ENCODE measurements around the gene CATSPER1. TPM values are rescaled to one million over a fixed set of nuclear protein-coding genes. Genes with fewer than 3 reads are reported as not detected.

Gene CATSPER1
- total RNA-seq, 1 donor from 2014 or later: 0.45 TPM

- no peaks in the 10 kb centered on the region for H3K9me3 ChIP-seq (ENCODE audit: insufficient read depth, low read depth, low read length)
- Mint-ChIP-seq H3K27me3 (ENCODE audit: low read depth, unreplicated experiment) (no peaks in the 10 kb centered on the region), H3K27ac (ENCODE audit: unreplicated experiment) (no peak overlapping the region), H3K9me3 (ENCODE audit: unreplicated experiment) (no peaks in the 10 kb centered on the region), H3K36me3 (ENCODE audit: low read depth, unreplicated experiment) (peaks cover 24% of the 10 kb centered on the region), H3K4me1 (ENCODE audit: low read depth, unreplicated experiment) (peaks cover 28% of the 10 kb centered on the region), H3K4me3 (ENCODE audit: unreplicated experiment) (no peak overlapping the region)
- peaks cover 25% of the 10 kb centered on the region for H3K4me1 ChIP-seq (ENCODE audit: insufficient read depth, low read length)
- no peak overlapping the region for H3K4me2 ChIP-seq (ENCODE audit: low read length)
- H3K27ac ChIP-seq (ENCODE audit: low read depth, low read length): no peak overlapping the region
- peaks cover 57% of the 10 kb centered on the region for H3K36me3 ChIP-seq (ENCODE audit: insufficient read depth, low read length)
- no peak overlapping the region for H2AFZ ChIP-seq (ENCODE audit: low read depth, low read length)
- FAIRE-seq (no peak), DNase-seq (ENCODE audit: low read depth) (no peak)
- H4K20me1 ChIP-seq (ENCODE audit: insufficient read depth, low read length): peaks cover 65% of the 10 kb centered on the region
- H3K79me2 ChIP-seq (ENCODE audit: insufficient read depth, low read length): peaks cover 57% of the 10 kb centered on the region
- no peak for TF ChIP-seq EZH2 (IDR thresholded peaks at IDR 0.05; ENCODE audit: insufficient read depth, low read length)
- TF ChIP-seq CTCF (IDR thresholded peaks at IDR 0.05; ENCODE audit: insufficient read depth, low read depth, low read length): no peak
- no peak overlapping the region for H3K9ac ChIP-seq (ENCODE audit: low read length)
- H3K4me3 ChIP-seq (ENCODE audit: insufficient read depth, low read depth, low read length): no peak overlapping the region
- no peaks in the 10 kb centered on the region for H3K27me3 ChIP-seq (ENCODE audit: insufficient read depth, low read length)
Measured at GRCh38 chr11:66067640-66068039, 41.4 kb upstream of the CATSPER1 start.

GRCh38 chr11:66066751-66067150 lies 40.5 kb upstream of the CATSPER1 start:
- Histone ChIP-seq H3K27ac (ENCODE audit: low read depth, low read length) (no peak overlapping the region), H3K36me3 (ENCODE audit: insufficient read depth, low read length) (peaks cover 64% of the 10 kb centered on the region), H3K4me2 (ENCODE audit: low read length) (no peak overlapping the region), H3K4me3 (ENCODE audit: insufficient read depth, low read depth, low read length) (no peak overlapping the region), H3K4me1 (ENCODE audit: insufficient read depth, low read length) (peaks cover 21% of the 10 kb centered on the region), H2AFZ (ENCODE audit: low read depth, low read length) (no peak overlapping the region), H3K27me3 (ENCODE audit: insufficient read depth, low read length) (no peaks in the 10 kb centered on the region), H3K79me2 (ENCODE audit: insufficient read depth, low read length) (peaks cover 53% of the 10 kb centered on the region), H4K20me1 (ENCODE audit: insufficient read depth, low read length) (peaks cover 61% of the 10 kb centered on the region), H3K9me3 (ENCODE audit: insufficient read depth, low read depth, low read length) (no peaks in the 10 kb centered on the region), H3K9ac (ENCODE audit: low read length) (no peak overlapping the region)
- no peaks in the 10 kb centered on the region for H3K27me3 Mint-ChIP-seq (ENCODE audit: low read depth, unreplicated experiment)
- peak overlapping the region; percentile 21 for H3K4me3 Mint-ChIP-seq (ENCODE audit: unreplicated experiment)
- peaks cover 20% of the 10 kb centered on the region for H3K36me3 Mint-ChIP-seq (ENCODE audit: low read depth, unreplicated experiment)
- DNase-seq (ENCODE audit: low read depth) (no peak), FAIRE-seq (no peak)
- H3K9me3 Mint-ChIP-seq (ENCODE audit: unreplicated experiment): no peaks in the 10 kb centered on the region
- H3K27ac Mint-ChIP-seq (ENCODE audit: unreplicated experiment): no peak overlapping the region
- no peak for TF ChIP-seq EZH2 (IDR thresholded peaks at IDR 0.05; ENCODE audit: insufficient read depth, low read length)
- TF ChIP-seq CTCF (IDR thresholded peaks at IDR 0.05; ENCODE audit: insufficient read depth, low read depth, low read length): no peak
- peaks cover 21% of the 10 kb centered on the region for H3K4me1 Mint-ChIP-seq (ENCODE audit: low read depth, unreplicated experiment)

GRCh38 chr11:66064571-66064970 lies 38.3 kb upstream of the CATSPER1 start:
- no peak overlapping the region for H3K9ac ChIP-seq (ENCODE audit: low read length)
- Mint-ChIP-seq H3K4me3 (ENCODE audit: unreplicated experiment) (no peak overlapping the region), H3K27me3 (ENCODE audit: low read depth, unreplicated experiment) (no peaks in the 10 kb centered on the region), H3K27ac (ENCODE audit: unreplicated experiment) (no peak overlapping the region), H3K36me3 (ENCODE audit: low read depth, unreplicated experiment) (peaks cover 26% of the 10 kb centered on the region), H3K4me1 (ENCODE audit: low read depth, unreplicated experiment) (peaks cover 21% of the 10 kb centered on the region), H3K9me3 (ENCODE audit: unreplicated experiment) (no peaks in the 10 kb centered on the region)
- H3K27me3 ChIP-seq (ENCODE audit: insufficient read depth, low read length): no peaks in the 10 kb centered on the region
- H3K4me1 ChIP-seq (ENCODE audit: insufficient read depth, low read length): peaks cover 13% of the 10 kb centered on the region
- no peak overlapping the region for H3K27ac ChIP-seq (ENCODE audit: low read depth, low read length)
- H4K20me1 ChIP-seq (ENCODE audit: insufficient read depth, low read length): peaks cover 70% of the 10 kb centered on the region
- no peak overlapping the region for H3K4me2 ChIP-seq (ENCODE audit: low read length)
- TF ChIP-seq EZH2 (IDR thresholded peaks at IDR 0.05; ENCODE audit: insufficient read depth, low read length): no peak
- TF ChIP-seq CTCF (IDR thresholded peaks at IDR 0.05; ENCODE audit: insufficient read depth, low read depth, low read length): no peak
- FAIRE-seq: no peak
- H3K9me3 ChIP-seq (ENCODE audit: insufficient read depth, low read depth, low read length): no peaks in the 10 kb centered on the region
- H2AFZ ChIP-seq (ENCODE audit: low read depth, low read length): no peak overlapping the region
- H3K4me3 ChIP-seq (ENCODE audit: insufficient read depth, low read depth, low read length): no peak overlapping the region
- peaks cover 84% of the 10 kb centered on the region for H3K36me3 ChIP-seq (ENCODE audit: insufficient read depth, low read length)
- H3K79me2 ChIP-seq (ENCODE audit: insufficient read depth, low read length): peaks cover 44% of the 10 kb centered on the region
- no peak for DNase-seq (ENCODE audit: low read depth)

All from astrocyte (in vitro differentiated cells and primary cell).